Astrocyte (in vitro differentiated cells and primary cell): Measurements from ENCODE around the gene ZNF133. TPM values are rescaled to one million over a fixed set of nuclear protein-coding genes. Genes with fewer than 3 reads are reported as not detected.

ENCODE experiments used
- DNase-seq: peaks from one replicate; pipeline ENCODE4 v3.0.0-alpha.2; 2010; ENCODE audit warnings: low read depth
- FAIRE-seq: peaks from 2 replicates; lab custom pipeline; 2011; peaks lifted over from hg19 to GRCh38; lab: Jason Lieb, UNC
- H2AFZ ChIP-seq: 2 replicates; pipeline ENCODE4 v1.6.0; 2012; ENCODE audit warnings: low read depth, low read length, inconsistent platforms
- H3K27ac ChIP-seq: 2 replicates; pipeline ENCODE4 v1.5.1; 2011; ENCODE audit warnings: low read depth, low read length, inconsistent platforms
- H3K27me3 ChIP-seq: 2 replicates; pipeline ENCODE4 v1.6.0; 2011; ENCODE audit warnings: low read length, inconsistent platforms; ENCODE audit not compliant: insufficient read depth
- H3K36me3 ChIP-seq: 2 replicates; pipeline ENCODE4 v1.5.1; 2011; ENCODE audit warnings: low read length, inconsistent platforms; ENCODE audit not compliant: insufficient read depth
- H3K4me1 ChIP-seq: 2 replicates; pipeline ENCODE4 v1.5.1; 2011; ENCODE audit warnings: low read length, inconsistent platforms; ENCODE audit not compliant: insufficient read depth
- H3K4me2 ChIP-seq: 2 replicates; pipeline ENCODE4 v1.6.0; 2012; ENCODE audit warnings: low read length, inconsistent platforms
- H3K4me3 ChIP-seq: 2 replicates; pipeline ENCODE4 v1.5.1; 2011; ENCODE audit warnings: low read depth, mild to moderate bottlenecking, low read length, inconsistent platforms; ENCODE audit not compliant: insufficient read depth
- H3K79me2 ChIP-seq: 2 replicates; pipeline ENCODE4 v1.6.0; 2012; ENCODE audit warnings: mild to moderate bottlenecking, low read length, inconsistent platforms; ENCODE audit not compliant: insufficient read depth
- H3K9ac ChIP-seq: 2 replicates; pipeline ENCODE4 v1.6.0; 2012; ENCODE audit warnings: mild to moderate bottlenecking, low read length, inconsistent platforms
- H3K9me3 ChIP-seq: 2 replicates; pipeline ENCODE4 v1.5.1; 2012; ENCODE audit warnings: low read depth, mild to moderate bottlenecking, low read length, inconsistent platforms; ENCODE audit not compliant: insufficient read depth
- H4K20me1 ChIP-seq: 2 replicates; pipeline ENCODE4 v1.6.0; 2012; ENCODE audit warnings: low read length, inconsistent platforms; ENCODE audit not compliant: insufficient read depth
- H3K27ac Mint-ChIP-seq: one replicate; pipeline ENCODE4 v1.8.0; 2021; ENCODE audit warnings: mild to moderate bottlenecking, mixed read lengths; ENCODE audit not compliant: unreplicated experiment
- H3K27me3 Mint-ChIP-seq: one replicate; pipeline ENCODE4 v1.8.0; 2021; ENCODE audit warnings: low read depth, mixed read lengths; ENCODE audit not compliant: unreplicated experiment
- H3K36me3 Mint-ChIP-seq: one replicate; pipeline ENCODE4 v1.8.0; 2021; ENCODE audit warnings: low read depth, mixed read lengths; ENCODE audit not compliant: unreplicated experiment
- H3K4me1 Mint-ChIP-seq: one replicate; pipeline ENCODE4 v1.8.0; 2021; ENCODE audit warnings: low read depth, mixed read lengths; ENCODE audit not compliant: unreplicated experiment
- H3K4me3 Mint-ChIP-seq: one replicate; pipeline ENCODE4 v1.8.0; 2021; ENCODE audit warnings: mild to moderate bottlenecking, moderate library complexity, mixed read lengths; ENCODE audit not compliant: unreplicated experiment
- H3K9me3 Mint-ChIP-seq: one replicate; pipeline ENCODE4 v1.8.0; 2021; ENCODE audit warnings: mild to moderate bottlenecking, mixed read lengths; ENCODE audit not compliant: unreplicated experiment
- EZH2 ChIP-seq: IDR thresholded peaks from 2 replicates; pipeline ENCODE4 v1.6.1; 2012; ENCODE audit warnings: mild to moderate bottlenecking, low read length, inconsistent platforms; ENCODE audit not compliant: insufficient read depth
- total RNA-seq: library from RNA; stranded (reverse); gene quantifications from 2 replicates; pipeline ENCODE4 v1.2.1, GENCODE V29; 2021
- TF ChIP-seq, protein P1 (sequence below): IDR thresholded peaks from 2 replicates; pipeline ENCODE4 v1.5.1; 2011; ENCODE audit warnings: low read depth, mild to moderate bottlenecking, inconsistent platforms, low read length, moderate library complexity; ENCODE audit not compliant: insufficient read depth

The ZNF133 gene
- total RNA-seq, 1 donor from 2014 or later, result 12.5 TPM

- FAIRE-seq (no peak), DNase-seq (no peak)
- no peak overlapping the region for H2AFZ ChIP-seq
- Mint-ChIP-seq H3K27ac (no peak overlapping the region), H3K27me3 (no peaks in the 10 kb centered on the region), H3K9me3 (peaks cover 3% of the 10 kb centered on the region), H3K4me1 (no peaks in the 10 kb centered on the region), H3K36me3 (peaks cover 3% of the 10 kb centered on the region), H3K4me3 (no peak overlapping the region)
- H3K4me3 ChIP-seq, result no peak overlapping the region
- H3K9ac ChIP-seq, result no peak overlapping the region
- H3K4me1 ChIP-seq, result no peaks in the 10 kb centered on the region
- H3K79me2 ChIP-seq, result no peaks in the 10 kb centered on the region
- no peak overlapping the region for H3K4me2 ChIP-seq
- no peaks in the 10 kb centered on the region for H3K9me3 ChIP-seq
- peaks cover 8% of the 10 kb centered on the region for H3K36me3 ChIP-seq
- no peaks in the 10 kb centered on the region for H3K27me3 ChIP-seq
- H4K20me1 ChIP-seq, result no peaks in the 10 kb centered on the region
- TF ChIP-seq, protein P1, sequence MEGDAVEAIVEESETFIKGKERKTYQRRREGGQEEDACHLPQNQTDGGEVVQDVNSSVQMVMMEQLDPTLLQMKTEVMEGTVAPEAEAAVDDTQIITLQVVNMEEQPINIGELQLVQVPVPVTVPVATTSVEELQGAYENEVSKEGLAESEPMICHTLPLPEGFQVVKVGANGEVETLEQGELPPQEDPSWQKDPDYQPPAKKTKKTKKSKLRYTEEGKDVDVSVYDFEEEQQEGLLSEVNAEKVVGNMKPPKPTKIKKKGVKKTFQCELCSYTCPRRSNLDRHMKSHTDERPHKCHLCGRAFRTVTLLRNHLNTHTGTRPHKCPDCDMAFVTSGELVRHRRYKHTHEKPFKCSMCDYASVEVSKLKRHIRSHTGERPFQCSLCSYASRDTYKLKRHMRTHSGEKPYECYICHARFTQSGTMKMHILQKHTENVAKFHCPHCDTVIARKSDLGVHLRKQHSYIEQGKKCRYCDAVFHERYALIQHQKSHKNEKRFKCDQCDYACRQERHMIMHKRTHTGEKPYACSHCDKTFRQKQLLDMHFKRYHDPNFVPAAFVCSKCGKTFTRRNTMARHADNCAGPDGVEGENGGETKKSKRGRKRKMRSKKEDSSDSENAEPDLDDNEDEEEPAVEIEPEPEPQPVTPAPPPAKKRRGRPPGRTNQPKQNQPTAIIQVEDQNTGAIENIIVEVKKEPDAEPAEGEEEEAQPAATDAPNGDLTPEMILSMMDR, result no peak
- TF ChIP-seq EZH2, result no peak
- no peak overlapping the region for H3K27ac ChIP-seq
These were observed 33.0 kb downstream of the ZNF133 start for GRCh38 chr20:18321316-18321715.

- no peak for FAIRE-seq
- H3K27ac Mint-ChIP-seq, result no peak overlapping the region
These were observed 33.9 kb downstream of the ZNF133 start for GRCh38 chr20:18321976-18322950.

More at GRCh38 chr20:18321976-18322950, 33.9 kb downstream of the ZNF133 start:
- no peaks in the 10 kb centered on the region for H3K27me3 Mint-ChIP-seq
- Histone ChIP-seq H2AFZ (no peak overlapping the region), H3K27me3 (no peaks in the 10 kb centered on the region), H3K36me3 (peaks cover 3% of the 10 kb centered on the region), H4K20me1 (no peaks in the 10 kb centered on the region), H3K9me3 (no peaks in the 10 kb centered on the region), H3K27ac (no peak overlapping the region), H3K4me3 (no peak overlapping the region), H3K79me2 (no peaks in the 10 kb centered on the region), H3K4me1 (no peaks in the 10 kb centered on the region), H3K9ac (no peak overlapping the region), H3K4me2 (no peak overlapping the region)
- TF ChIP-seq, protein P1, result no peak
- TF ChIP-seq EZH2, result no peak
- no peak overlapping the region for H3K4me3 Mint-ChIP-seq
- no peak for DNase-seq
- H3K9me3 Mint-ChIP-seq, result peaks cover 2% of the 10 kb centered on the region
- H3K4me1 Mint-ChIP-seq, result no peaks in the 10 kb centered on the region
- H3K36me3 Mint-ChIP-seq, result peaks cover 3% of the 10 kb centered on the region
